H9 (cell line): ENCODE results near the gene PROSER3. TPM values are rescaled to one million over a fixed set of nuclear protein-coding genes. Genes with fewer than 3 reads are reported as not detected.

Experiments used
- DNase-seq: peaks from one replicate; pipeline ENCODE4 v3.0.0-alpha.2; 2017
- H2AFZ ChIP-seq: one replicate; pipeline ENCODE4 v1.6.1; 2013; ENCODE audit warnings: mild to moderate bottlenecking, low read length, control low read depth, moderate library complexity
- H2AK5ac ChIP-seq: 2 replicates; pipeline ENCODE4 v1.6.1; 2013; ENCODE audit warnings: low read length, control low read depth, mixed read lengths; ENCODE audit not compliant: insufficient read length
- H2BK120ac ChIP-seq: one replicate; pipeline ENCODE4 v1.6.1; 2013; ENCODE audit warnings: low read depth, mild to moderate bottlenecking, low read length, control low read depth, inconsistent platforms; ENCODE audit not compliant: poor library complexity, severe bottlenecking
- H2BK12ac ChIP-seq: 2 replicates; pipeline ENCODE4 v1.6.1; 2013; ENCODE audit warnings: low read length, control low read depth, mixed read lengths, low read depth; ENCODE audit not compliant: insufficient read length
- H2BK15ac ChIP-seq: 2 replicates; pipeline ENCODE4 v1.6.1; 2013; ENCODE audit warnings: low read depth, low read length, control low read depth
- H2BK20ac ChIP-seq: one replicate; pipeline ENCODE4 v1.6.1; 2013; ENCODE audit warnings: low read depth, mild to moderate bottlenecking, low read length, control low read depth, inconsistent platforms; ENCODE audit not compliant: poor library complexity, severe bottlenecking
- H2BK5ac ChIP-seq: 2 replicates; pipeline ENCODE4 v1.6.1; 2013; ENCODE audit warnings: low read length, control low read depth, mixed read lengths; ENCODE audit not compliant: insufficient read length
- H3K14ac ChIP-seq: 2 replicates; pipeline ENCODE4 v1.6.1; 2013; ENCODE audit warnings: low read length, control low read depth; ENCODE audit not compliant: insufficient read depth
- H3K18ac ChIP-seq: 2 replicates; pipeline ENCODE4 v1.6.1; 2013; ENCODE audit warnings: low read depth, mild to moderate bottlenecking, mixed read lengths, low read length, control low read depth; ENCODE audit not compliant: insufficient read length
- H3K23ac ChIP-seq: 2 replicates; pipeline ENCODE4 v1.6.1; 2013; ENCODE audit warnings: low read length, control low read depth, mixed read lengths, low read depth; ENCODE audit not compliant: insufficient read length
- H3K23me2 ChIP-seq: 2 replicates; pipeline ENCODE4 v1.6.1; 2013; ENCODE audit warnings: low read depth, mild to moderate bottlenecking, mixed read lengths, low read length, control low read depth; ENCODE audit not compliant: insufficient read length, poor library complexity, severe bottlenecking
- H3K27ac ChIP-seq: 2 replicates; pipeline ENCODE4 v1.5.1; 2013; ENCODE audit warnings: low read length, control low read depth, mixed read lengths, low read depth; ENCODE audit not compliant: insufficient read length
- H3K27me3 ChIP-seq: 2 replicates; pipeline ENCODE4 v1.6.1; 2013; ENCODE audit warnings: low read length, control low read depth, inconsistent platforms; ENCODE audit not compliant: insufficient read depth
- H3K4ac ChIP-seq: 2 replicates; pipeline ENCODE4 v1.6.1; 2013; ENCODE audit warnings: low read depth, mild to moderate bottlenecking, control low read depth, inconsistent platforms, low read length, moderate library complexity
- H3K4me1 ChIP-seq: 2 replicates; pipeline ENCODE4 v1.6.1; 2013; ENCODE audit warnings: low read length, control low read depth, inconsistent platforms; ENCODE audit not compliant: insufficient read depth
- H3K4me2 ChIP-seq: 2 replicates; pipeline ENCODE4 v1.6.1; 2013; ENCODE audit warnings: low read length, control low read depth, mixed read lengths; ENCODE audit not compliant: insufficient read length, insufficient read depth
- H3K56ac ChIP-seq: 2 replicates; pipeline ENCODE4 v1.6.1; 2013; ENCODE audit warnings: low read depth, mild to moderate bottlenecking, mixed read lengths, low read length, control low read depth; ENCODE audit not compliant: insufficient read length
- H3K79me1 ChIP-seq: 2 replicates; pipeline ENCODE4 v1.6.1; 2013; ENCODE audit warnings: low read depth, mild to moderate bottlenecking, moderate library complexity, low read length, control low read depth, inconsistent platforms; ENCODE audit not compliant: insufficient read depth, poor library complexity, severe bottlenecking
- H3K79me2 ChIP-seq: 2 replicates; pipeline ENCODE4 v1.6.1; 2013; ENCODE audit warnings: low read length, control low read depth, inconsistent platforms; ENCODE audit not compliant: insufficient read depth
- H3K9ac ChIP-seq: 2 replicates; pipeline ENCODE4 v1.6.1; 2013; ENCODE audit warnings: low read length, control low read depth, mixed read lengths; ENCODE audit not compliant: insufficient read length; ENCODE audit errors: extremely low read depth
- H3K9me3 ChIP-seq: one replicate; pipeline ENCODE4 v1.6.1; 2013; ENCODE audit warnings: low read depth, low read length, inconsistent platforms; ENCODE audit not compliant: control insufficient read depth
- H3T11ph ChIP-seq: one replicate; pipeline ENCODE4 v1.6.1; 2013; ENCODE audit warnings: mild to moderate bottlenecking, low read length, control low read depth, inconsistent platforms
- H4K20me1 ChIP-seq: one replicate; pipeline ENCODE4 v1.6.1; 2013; ENCODE audit not compliant: control insufficient read depth, insufficient read length, insufficient read depth
- H4K5ac ChIP-seq: 2 replicates; pipeline ENCODE4 v1.6.1; 2013; ENCODE audit warnings: low read depth, mild to moderate bottlenecking, mixed read lengths, low read length, control low read depth; ENCODE audit not compliant: insufficient read length
- H4K8ac ChIP-seq: replicated peaks from 2 replicates; pipeline ENCODE4 v1.6.1; 2013; ENCODE audit warnings: low read length, control low read depth, mixed read lengths, low read depth; ENCODE audit not compliant: insufficient read length
- H4K91ac ChIP-seq: 2 replicates; pipeline ENCODE4 v1.6.1; 2013; ENCODE audit warnings: low read depth, mild to moderate bottlenecking, moderate library complexity, mixed read lengths, low read length, control low read depth; ENCODE audit not compliant: insufficient read length
- H3K27ac Mint-ChIP-seq, 3 experiments: 2 replicates in 2 of 3; 3 replicates in 1 of 3; pipeline ENCODE4 v1.8.0; 2020 to 2021; ENCODE audit warnings: mixed read lengths in 3 of 3, mild to moderate bottlenecking in 1 of 3, moderate library complexity in 1 of 3
- H3K27me3 Mint-ChIP-seq: 2 replicates; pipeline ENCODE4 v1.8.0; 2021; ENCODE audit warnings: low read depth, mild to moderate bottlenecking, moderate library complexity, mixed read lengths
- H3K36me3 Mint-ChIP-seq, 3 experiments: 2 replicates in 2 of 3; 3 replicates in 1 of 3; pipeline ENCODE4 v1.8.0; 2020 to 2021; ENCODE audit warnings: low read depth in 3 of 3, mixed read lengths in 3 of 3; ENCODE audit not compliant: insufficient read depth in 1 of 3
- H3K4me1 Mint-ChIP-seq, 2 experiments: 2 replicates each; pipeline ENCODE4 v1.8.0; 2020; ENCODE audit warnings: mixed read lengths in 2 of 2
- H3K4me3 Mint-ChIP-seq, 2 experiments: 2 replicates in 1 of 2; 3 replicates in 1 of 2; pipeline ENCODE4 v1.8.0; 2020 to 2021; ENCODE audit warnings: mild to moderate bottlenecking in 2 of 2, mixed read lengths in 2 of 2, moderate library complexity in 1 of 2
- H3K9me3 Mint-ChIP-seq, 2 experiments: 2 replicates in 1 of 2; 3 replicates in 1 of 2; pipeline ENCODE4 v1.8.0; 2020; ENCODE audit warnings: mild to moderate bottlenecking in 2 of 2, mixed read lengths in 2 of 2, moderate library complexity in 1 of 2
- WGBS: extraction: QIAGEN DNeasy Blood & Tissue Kit; methylation state at CpG from one replicate; pipeline ENCODE4 v1.1.7; 2013; ENCODE audit warnings: missing lambda C conversion rate, low lambda C conversion rate, mixed read lengths; ENCODE audit not compliant: insufficient read length; ENCODE audit errors: extremely low coverage; 5-methylcytosine and 5-hydroxymethylcytosine counted together
- total RNA-seq: library from RNA; stranded (reverse); gene quantifications from 2 replicates; pipeline ENCODE4 v1.2.1, GENCODE V29; 2021
- TF ChIP-seq, protein P1 (sequence below): fragments of 200-600 bp; sonication (generic); conservative IDR thresholded peaks from 3 replicates; pipeline ENCODE4 v1.8.0; 2021; ENCODE audit warnings: antibody characterized with exemption, mild to moderate bottlenecking

The PROSER3 gene
- total RNA-seq, 1 experiment from 2014 or later: 29.1 TPM

GRCh38 chr19:35785339-35785627 lies 27.3 kb downstream of the PROSER3 start:
- H3K18ac ChIP-seq: no peak overlapping the region
- Mint-ChIP-seq H3K36me3 (peaks cover 0 to 5% (median 2%) of the 10 kb centered on the region in 3 experiments; a peak in 2 of 7 replicates), H3K4me1 (peaks cover 23 to 40% of the 10 kb centered on the region in 2 experiments), H3K4me3 (peak overlapping the region; percentile 60 to 68), H3K27me3 (peaks cover 1% of the 10 kb centered on the region; the same call in 1 of the 2 replicates), H3K9me3 (no peaks in the 10 kb centered on the region; a peak in 1 of 5 replicates), H3K27ac (no peak overlapping the region)
- H2BK20ac ChIP-seq: no peak overlapping the region
- H3K79me2 ChIP-seq: no peaks in the 10 kb centered on the region
- no peak overlapping the region for H2AK5ac ChIP-seq
- H3K14ac ChIP-seq: peak overlapping the region; percentile 41; the same call in 1 of the 2 replicates
- no peaks in the 10 kb centered on the region for H3K9me3 ChIP-seq
- TF ChIP-seq, protein P1, sequence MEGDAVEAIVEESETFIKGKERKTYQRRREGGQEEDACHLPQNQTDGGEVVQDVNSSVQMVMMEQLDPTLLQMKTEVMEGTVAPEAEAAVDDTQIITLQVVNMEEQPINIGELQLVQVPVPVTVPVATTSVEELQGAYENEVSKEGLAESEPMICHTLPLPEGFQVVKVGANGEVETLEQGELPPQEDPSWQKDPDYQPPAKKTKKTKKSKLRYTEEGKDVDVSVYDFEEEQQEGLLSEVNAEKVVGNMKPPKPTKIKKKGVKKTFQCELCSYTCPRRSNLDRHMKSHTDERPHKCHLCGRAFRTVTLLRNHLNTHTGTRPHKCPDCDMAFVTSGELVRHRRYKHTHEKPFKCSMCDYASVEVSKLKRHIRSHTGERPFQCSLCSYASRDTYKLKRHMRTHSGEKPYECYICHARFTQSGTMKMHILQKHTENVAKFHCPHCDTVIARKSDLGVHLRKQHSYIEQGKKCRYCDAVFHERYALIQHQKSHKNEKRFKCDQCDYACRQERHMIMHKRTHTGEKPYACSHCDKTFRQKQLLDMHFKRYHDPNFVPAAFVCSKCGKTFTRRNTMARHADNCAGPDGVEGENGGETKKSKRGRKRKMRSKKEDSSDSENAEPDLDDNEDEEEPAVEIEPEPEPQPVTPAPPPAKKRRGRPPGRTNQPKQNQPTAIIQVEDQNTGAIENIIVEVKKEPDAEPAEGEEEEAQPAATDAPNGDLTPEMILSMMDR: no peak
- no peaks in the 10 kb centered on the region for H4K20me1 ChIP-seq
- H2BK120ac ChIP-seq: no peak overlapping the region
- no peak overlapping the region for H4K91ac ChIP-seq
- H2BK12ac ChIP-seq: no peak overlapping the region
- no peak overlapping the region for H3K23ac ChIP-seq
- H2BK5ac ChIP-seq: no peak overlapping the region
- H2BK15ac ChIP-seq: no peak overlapping the region
- no peaks in the 10 kb centered on the region for H3K4me1 ChIP-seq
- no peak overlapping the region for H3K56ac ChIP-seq
- H3K27ac ChIP-seq: no peak overlapping the region
- H3K79me1 ChIP-seq: no peaks in the 10 kb centered on the region
- H3K4me2 ChIP-seq: peak overlapping the region; percentile 80
- H2AFZ ChIP-seq: no peak overlapping the region
- no peak overlapping the region for H3T11ph ChIP-seq
- peak overlapping the region; percentile 15 for H3K9ac ChIP-seq
- no peak overlapping the region for H4K8ac ChIP-seq
- H3K27me3 ChIP-seq: no peaks in the 10 kb centered on the region
- H4K5ac ChIP-seq: no peak overlapping the region
- peaks cover 7% of the 10 kb centered on the region for H3K23me2 ChIP-seq
- DNase-seq: no peak
- no peak overlapping the region for H3K4ac ChIP-seq
- WGBS: no CpG with 5 or more reads among the region's 10 CpGs
